ENCODE measurements around the gene ITPR2. TPM values are rescaled to one million over a fixed set of nuclear protein-coding genes. Genes with fewer than 3 reads are reported as not detected.

ITPR2 gene
- polyA plus RNA-seq, 1 experiment = 3.4 TPM

DNA sequence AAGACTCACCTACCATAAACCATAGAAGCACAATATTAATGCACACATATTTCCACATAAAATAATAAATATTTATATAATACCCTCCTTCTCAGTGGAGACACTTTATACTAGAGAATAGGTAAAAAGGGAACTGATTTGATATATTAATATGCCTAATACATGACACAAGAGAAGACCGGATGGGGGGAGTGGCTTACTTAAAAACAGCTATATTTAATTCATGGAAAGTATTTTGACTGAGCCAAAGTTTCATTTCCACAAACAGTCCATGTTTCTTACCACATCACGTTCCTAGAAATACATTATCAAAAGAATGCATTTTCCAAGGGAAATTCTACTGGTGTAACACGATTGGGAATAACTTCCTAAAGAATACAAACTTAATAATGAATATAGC lies 63.4 kb downstream of the ITPR2 start:
- Histone ChIP-seq H3K27me3 (ENCODE audit: control insufficient read depth, insufficient read depth, low read length) (no peaks in the 10 kb centered on the region), H3K27ac (ENCODE audit: low read depth, low read length) (no peak overlapping the region), H3K4me3 (ENCODE audit: low read depth, low read length) (no peak overlapping the region), H3K9me3 (ENCODE audit: control insufficient read depth, insufficient read depth, low read length) (no peaks in the 10 kb centered on the region)
- no peak for DNase-seq (ENCODE audit: low read depth, low spot score)
- ChIA-PET POLR2A (no interaction called here), CTCF (no interaction called here)
- TF ChIP-seq, protein P1, sequence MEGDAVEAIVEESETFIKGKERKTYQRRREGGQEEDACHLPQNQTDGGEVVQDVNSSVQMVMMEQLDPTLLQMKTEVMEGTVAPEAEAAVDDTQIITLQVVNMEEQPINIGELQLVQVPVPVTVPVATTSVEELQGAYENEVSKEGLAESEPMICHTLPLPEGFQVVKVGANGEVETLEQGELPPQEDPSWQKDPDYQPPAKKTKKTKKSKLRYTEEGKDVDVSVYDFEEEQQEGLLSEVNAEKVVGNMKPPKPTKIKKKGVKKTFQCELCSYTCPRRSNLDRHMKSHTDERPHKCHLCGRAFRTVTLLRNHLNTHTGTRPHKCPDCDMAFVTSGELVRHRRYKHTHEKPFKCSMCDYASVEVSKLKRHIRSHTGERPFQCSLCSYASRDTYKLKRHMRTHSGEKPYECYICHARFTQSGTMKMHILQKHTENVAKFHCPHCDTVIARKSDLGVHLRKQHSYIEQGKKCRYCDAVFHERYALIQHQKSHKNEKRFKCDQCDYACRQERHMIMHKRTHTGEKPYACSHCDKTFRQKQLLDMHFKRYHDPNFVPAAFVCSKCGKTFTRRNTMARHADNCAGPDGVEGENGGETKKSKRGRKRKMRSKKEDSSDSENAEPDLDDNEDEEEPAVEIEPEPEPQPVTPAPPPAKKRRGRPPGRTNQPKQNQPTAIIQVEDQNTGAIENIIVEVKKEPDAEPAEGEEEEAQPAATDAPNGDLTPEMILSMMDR (IDR thresholded peaks at IDR 0.05; ENCODE audit: low read depth, low read length) = no peak

GRCh38 chr12:26768611-26769603 lies 64.1 kb downstream of the ITPR2 start:
- Histone ChIP-seq H3K27me3 (ENCODE audit: control insufficient read depth, insufficient read depth, low read length) (no peaks in the 10 kb centered on the region), H3K27ac (ENCODE audit: low read depth, low read length) (no peak overlapping the region), H3K4me3 (ENCODE audit: low read depth, low read length) (no peak overlapping the region), H3K9me3 (ENCODE audit: control insufficient read depth, insufficient read depth, low read length) (no peaks in the 10 kb centered on the region)
- TF ChIP-seq, protein P1 (IDR thresholded peaks at IDR 0.05; ENCODE audit: low read depth, low read length) = no peak
- CTCF ChIA-PET = no interaction called here
- POLR2A ChIA-PET = no interaction called here
- DNase-seq (ENCODE audit: low read depth, low spot score) = no peak

GRCh38 chr12:26767865-26768264 lies 65.1 kb downstream of the ITPR2 start:
- ChIA-PET CTCF (no interaction called here), POLR2A (no interaction called here)

GRCh38 chr12:26767116-26767515 lies 65.9 kb downstream of the ITPR2 start:
- TF ChIP-seq, protein P1 (IDR thresholded peaks at IDR 0.05; ENCODE audit: low read depth, low read length) = no peak
- H3K27ac ChIP-seq (ENCODE audit: low read depth, low read length) = no peak overlapping the region
- H3K9me3 ChIP-seq (ENCODE audit: control insufficient read depth, insufficient read depth, low read length) = no peaks in the 10 kb centered on the region
- CTCF ChIA-PET = no interaction called here
- H3K27me3 ChIP-seq (ENCODE audit: control insufficient read depth, insufficient read depth, low read length) = no peaks in the 10 kb centered on the region
- H3K4me3 ChIP-seq (ENCODE audit: low read depth, low read length) = no peak overlapping the region
- no peak for DNase-seq (ENCODE audit: low read depth, low spot score)
- POLR2A ChIA-PET = no interaction called here

More at GRCh38 chr12:26767865-26768264, 65.1 kb downstream of the ITPR2 start:
- H3K9me3 ChIP-seq (ENCODE audit: control insufficient read depth, insufficient read depth, low read length) = no peaks in the 10 kb centered on the region
- DNase-seq (ENCODE audit: low read depth, low spot score) = no peak
- H3K4me3 ChIP-seq (ENCODE audit: low read depth, low read length) = no peak overlapping the region
- no peaks in the 10 kb centered on the region for H3K27me3 ChIP-seq (ENCODE audit: control insufficient read depth, insufficient read depth, low read length)
- TF ChIP-seq, protein P1 (IDR thresholded peaks at IDR 0.05; ENCODE audit: low read depth, low read length) = no peak
- no peak overlapping the region for H3K27ac ChIP-seq (ENCODE audit: low read depth, low read length)

GRCh38 chr12:26762186-26762585 lies 70.8 kb downstream of the ITPR2 start:
- CTCF ChIA-PET = no interaction called here
- TF ChIP-seq, protein P1 (IDR thresholded peaks at IDR 0.05; ENCODE audit: low read depth, low read length) = no peak
- POLR2A ChIA-PET = no interaction called here
- Histone ChIP-seq H3K27ac (ENCODE audit: low read depth, low read length) (no peak overlapping the region), H3K4me3 (ENCODE audit: low read depth, low read length) (no peak overlapping the region), H3K9me3 (ENCODE audit: control insufficient read depth, insufficient read depth, low read length) (peaks cover 9% of the 10 kb centered on the region; the same call in 1 of the 2 replicates), H3K27me3 (ENCODE audit: control insufficient read depth, insufficient read depth, low read length) (no peaks in the 10 kb centered on the region)
- no peak for DNase-seq (ENCODE audit: low read depth, low spot score)
